ENCODE data around the gene MIER1. TPM values are rescaled to one million over a fixed set of nuclear protein-coding genes. Genes with fewer than 3 reads are reported as not detected.

Gene MIER1
- total RNA-seq, 2 experiments from 2014 or later = 55.5 to 57.1 TPM

GRCh38 chr1:66929146-66929688 is 4.4 kb downstream of the MIER1 start:
- Mint-ChIP-seq H3K4me1 (peaks cover 51% of the 10 kb centered on the region), H3K36me3 (peaks cover 16% of the 10 kb centered on the region), H3K27ac (peak overlapping the region; percentile 91), H3K4me3 (peak overlapping the region; percentile 94), H3K27me3 (no peaks in the 10 kb centered on the region), H3K9me3 (no peaks in the 10 kb centered on the region)
- DNase-seq (no peak), ATAC-seq (ENCODE audit: low read depth) (no peak)
- POLR2A ChIA-PET = interaction anchor here (0.8 to 1.4 kb wide), 6 partner anchors 43 to 756 kb away, joined by 3 to 6 read pairs (median 5); partner anchors contain the start of genes GADD45A and SERBP1

- Mint-ChIP-seq H3K27me3 (no peaks in the 10 kb centered on the region), H3K4me1 (peaks cover 51% of the 10 kb centered on the region), H3K9me3 (no peaks in the 10 kb centered on the region), H3K36me3 (peaks cover 16% of the 10 kb centered on the region), H3K27ac (peak overlapping the region; percentile 91), H3K4me3 (peak overlapping the region; percentile 94)
- POLR2A ChIA-PET = interaction anchor here (0.7 to 1.4 kb wide), 8 partner anchors 43 to 756 kb away, joined by 3 to 6 read pairs (median 4); partner anchors contain the start of genes GADD45A and SERBP1
- ATAC-seq (ENCODE audit: low read depth) = no peak
- DNase-seq = no peak
These were observed 4.9 kb downstream of the MIER1 start for GRCh38 chr1:66929691-66929998.

GRCh38 chr1:66929999-66930822 is 5.4 kb downstream of the MIER1 start:
- DNase-seq = peak; percentile 98
- H3K27me3 Mint-ChIP-seq = no peaks in the 10 kb centered on the region
- POLR2A ChIA-PET = interaction anchor here (0.7 to 1.4 kb wide), 13 partner anchors 42 to 761 kb away, joined by 3 to 6 read pairs (median 3); partner anchors contain the start of genes GADD45A and SERBP1
- no peaks in the 10 kb centered on the region for H3K9me3 Mint-ChIP-seq
- peak; percentile 70 for ATAC-seq (ENCODE audit: low read depth)
- H3K36me3 Mint-ChIP-seq = peaks cover 16% of the 10 kb centered on the region
- peaks cover 54% of the 10 kb centered on the region for H3K4me1 Mint-ChIP-seq
- peak overlapping the region; percentile 91 for H3K27ac Mint-ChIP-seq
- peak overlapping the region; percentile 94 for H3K4me3 Mint-ChIP-seq

GRCh38 chr1:66930823-66931174 is 6.0 kb downstream of the MIER1 start:
- POLR2A ChIA-PET = interaction anchor here (0.7 to 1.4 kb wide), 7 partner anchors 50 to 760 kb away, joined by 3 to 5 read pairs (median 3); partner anchors contain the start of gene GADD45A
- Mint-ChIP-seq H3K36me3 (peaks cover 14% of the 10 kb centered on the region), H3K9me3 (no peaks in the 10 kb centered on the region), H3K27me3 (no peaks in the 10 kb centered on the region), H3K4me1 (peaks cover 57% of the 10 kb centered on the region), H3K4me3 (peak overlapping the region; percentile 94), H3K27ac (peak overlapping the region; percentile 91)
- ATAC-seq (ENCODE audit: low read depth) = no peak
- DNase-seq = no peak

GRCh38 chr1:66931590-66931989 is 6.8 kb downstream of the MIER1 start:
- peak overlapping the region; percentile 91 for H3K27ac Mint-ChIP-seq
- POLR2A ChIA-PET = no interaction called here

GRCh38 chr1:66932291-66932690 is 7.5 kb downstream of the MIER1 start:
- peak overlapping the region; percentile 70 for H3K4me3 Mint-ChIP-seq
- H3K27ac Mint-ChIP-seq = peak overlapping the region; percentile 18
- no peaks in the 10 kb centered on the region for H3K9me3 Mint-ChIP-seq
- ATAC-seq (ENCODE audit: low read depth) (no peak), DNase-seq (no peak)
- peaks cover 14% of the 10 kb centered on the region for H3K36me3 Mint-ChIP-seq
- POLR2A ChIA-PET = no interaction called here
- no peaks in the 10 kb centered on the region for H3K27me3 Mint-ChIP-seq
- peaks cover 55% of the 10 kb centered on the region for H3K4me1 Mint-ChIP-seq

More at GRCh38 chr1:66931590-66931989, 6.8 kb downstream of the MIER1 start:
- peak overlapping the region; percentile 94 for H3K4me3 Mint-ChIP-seq
- H3K4me1 Mint-ChIP-seq = peaks cover 54% of the 10 kb centered on the region
- peaks cover 13% of the 10 kb centered on the region for H3K36me3 Mint-ChIP-seq
- no peaks in the 10 kb centered on the region for H3K9me3 Mint-ChIP-seq
- H3K27me3 Mint-ChIP-seq = no peaks in the 10 kb centered on the region
- no peak for DNase-seq
- no peak for ATAC-seq (ENCODE audit: low read depth)

GRCh38 chr1:66933887-66934700 is 9.3 kb downstream of the MIER1 start:
- Mint-ChIP-seq H3K4me3 (peak overlapping the region; percentile 70), H3K36me3 (peaks cover 14% of the 10 kb centered on the region), H3K27ac (peak overlapping the region; percentile 83), H3K27me3 (no peaks in the 10 kb centered on the region), H3K4me1 (peaks cover 52% of the 10 kb centered on the region), H3K9me3 (no peaks in the 10 kb centered on the region)
- DNase-seq (no peak), ATAC-seq (ENCODE audit: low read depth) (no peak)
- POLR2A ChIA-PET = interaction anchor here (0.6 to 1.8 kb wide), 3 partner anchors 9 to 137 kb away, joined by 3 to 15 read pairs (median 4); partner anchors contain the start of genes DNAI4 and MIER1

- Mint-ChIP-seq H3K27me3 (no peaks in the 10 kb centered on the region), H3K27ac (no peak overlapping the region), H3K4me3 (no peak overlapping the region), H3K9me3 (no peaks in the 10 kb centered on the region), H3K4me1 (peaks cover 59% of the 10 kb centered on the region), H3K36me3 (peaks cover 19% of the 10 kb centered on the region)
- DNase-seq (no peak), ATAC-seq (ENCODE audit: low read depth) (no peak)
- POLR2A ChIA-PET = no interaction called here
These were observed 12.9 kb downstream of the MIER1 start for GRCh38 chr1:66937529-66938234.

GRCh38 chr1:66938613-66939012 is 13.8 kb downstream of the MIER1 start:
- Mint-ChIP-seq H3K27ac (no peak overlapping the region), H3K36me3 (peaks cover 19% of the 10 kb centered on the region), H3K4me3 (no peak overlapping the region), H3K4me1 (peaks cover 56% of the 10 kb centered on the region), H3K27me3 (no peaks in the 10 kb centered on the region), H3K9me3 (no peaks in the 10 kb centered on the region)
- DNase-seq (no peak), ATAC-seq (ENCODE audit: low read depth) (no peak)
- POLR2A ChIA-PET = no interaction called here

GRCh38 chr1:66940981-66941380 is 16.2 kb downstream of the MIER1 start:
- Mint-ChIP-seq H3K27me3 (no peaks in the 10 kb centered on the region), H3K4me3 (no peak overlapping the region), H3K4me1 (peaks cover 45% of the 10 kb centered on the region), H3K36me3 (peaks cover 20% of the 10 kb centered on the region), H3K9me3 (no peaks in the 10 kb centered on the region), H3K27ac (no peak overlapping the region)
- DNase-seq (no peak), ATAC-seq (ENCODE audit: low read depth) (no peak)
- POLR2A ChIA-PET = no interaction called here

- H3K4me3 Mint-ChIP-seq = no peak overlapping the region
- POLR2A ChIA-PET = no interaction called here
- H3K36me3 Mint-ChIP-seq = peaks cover 26% of the 10 kb centered on the region
- H3K9me3 Mint-ChIP-seq = no peaks in the 10 kb centered on the region
- peaks cover 41% of the 10 kb centered on the region for H3K4me1 Mint-ChIP-seq
- H3K27me3 Mint-ChIP-seq = no peaks in the 10 kb centered on the region
- DNase-seq (no peak), ATAC-seq (ENCODE audit: low read depth) (no peak)
- H3K27ac Mint-ChIP-seq = peak overlapping the region; percentile 23
These were observed 18.7 kb downstream of the MIER1 start for GRCh38 chr1:66943361-66943969.

GRCh38 chr1:66944330-66945274 is 19.8 kb downstream of the MIER1 start:
- no peaks in the 10 kb centered on the region for H3K27me3 Mint-ChIP-seq
- H3K4me3 Mint-ChIP-seq = no peak overlapping the region
- peaks cover 37% of the 10 kb centered on the region for H3K4me1 Mint-ChIP-seq
- H3K36me3 Mint-ChIP-seq = peaks cover 23% of the 10 kb centered on the region
- H3K9me3 Mint-ChIP-seq = no peaks in the 10 kb centered on the region
- DNase-seq (no peak), ATAC-seq (ENCODE audit: low read depth) (no peak)
- no peak overlapping the region for H3K27ac Mint-ChIP-seq
- POLR2A ChIA-PET = no interaction called here
